Measurements from ENCODE around the gene MMD. TPM values are rescaled to one million over a fixed set of nuclear protein-coding genes. Genes with fewer than 3 reads are reported as not detected.

Gene MMD
- total and polyA plus RNA-seq, 2 of the 13 experiments (the other 11 are each of a cell fraction or from before 2014, with no cell fraction given), result 121 to 225 TPM

- TF ChIP-seq AHDC1 (CRISPR knock-in tag; IDR thresholded peaks at IDR 0.05; ENCODE audit: borderline replicate concordance) (no peak), ZNF337 (CRISPR knock-in tag; IDR thresholded peaks at IDR 0.05; ENCODE audit: borderline replicate concordance, low read depth) (0 out of 2 replicates have a peak, but pooled peaks have one; percentile 8), NR2F1 (CRISPR knock-in tag; IDR thresholded peaks at IDR 0.05) (peak in 1 of 2 experiments; percentile 58; a peak in 2 of 4 replicates), RAD21 (CRISPR knock-in tag; IDR thresholded peaks at IDR 0.05) (peak; percentile 38; the same call in 1 of the 2 replicates), RBFOX2 (IDR thresholded peaks at IDR 0.05; ENCODE audit: low read depth, low read length) (no peak), MEIS1 (CRISPR knock-in tag; IDR thresholded peaks at IDR 0.05; ENCODE audit: borderline replicate concordance) (no peak), RFXANK (CRISPR knock-in tag; IDR thresholded peaks at IDR 0.05) (no peak), CEBPG (CRISPR knock-in tag; IDR thresholded peaks at IDR 0.05) (peak; percentile 57), ELF3 (CRISPR knock-in tag; IDR thresholded peaks at IDR 0.05) (no peak), FUBP1 (CRISPR knock-in tag; IDR thresholded peaks at IDR 0.05; ENCODE audit: borderline replicate concordance) (no peak), ARNT (IDR thresholded peaks at IDR 0.05) (no peak), MLX (CRISPR knock-in tag; IDR thresholded peaks at IDR 0.05) (no peak), ZNF777 (CRISPR knock-in tag; IDR thresholded peaks at IDR 0.05) (no peak), CSRNP1 (CRISPR knock-in tag; IDR thresholded peaks at IDR 0.05) (no peak), TFDP2 (CRISPR knock-in tag; IDR thresholded peaks at IDR 0.05) (no peak), ZBTB46 (CRISPR knock-in tag; IDR thresholded peaks at IDR 0.05; ENCODE audit: borderline replicate concordance) (no peak)
These were observed 10.9 kb upstream of the MMD start (continued) for GRCh38 chr17:55432358-55433028.
